Fibroblast of skin of back (primary cell): ENCODE measurements around the gene TBC1D24. TPM values are rescaled to one million over a fixed set of nuclear protein-coding genes. Genes with fewer than 3 reads are reported as not detected.
"Not testable (repeated sequence)": the region's sequence is repeated elsewhere in the genome, so short reads cannot be mapped to it uniquely, and the experiment has no call there.

ENCODE experiments used
- DNase-seq: peaks from one replicate; pipeline ENCODE4 v3.0.0-alpha.2; 2013
- polyA plus RNA-seq, 2 experiments: library from polyadenylated mRNA; unstranded; fragments of 120-200 nt; gene quantifications; one replicate each; pipeline ENCODE4 v1.2.1, GENCODE V29; 2013; ENCODE audit not compliant: insufficient read length in 2 of 2

Gene TBC1D24
- 9.4 TPM for polyA plus RNA-seq (2013, experiment 1 of 2; ENCODE audit: insufficient read length)
- 9.6 TPM for polyA plus RNA-seq (2013, experiment 2 of 2; ENCODE audit: insufficient read length)

GRCh38 chr16:2474877-2475412, at the start of gene TBC1D24:
TBC1D24 (plus strand) TSS chr16:2475127; CDS start chr16:2496149, 21,022 bp downstream.
- peak; percentile 83 for DNase-seq

GRCh38 chr16:2425825-2426430, 49.0 kb upstream of the TBC1D24 start:
- no peak for DNase-seq

- no peak for DNase-seq
Observed at GRCh38 chr16:2426941-2427361, 48.0 kb upstream of the TBC1D24 start.

GRCh38 chr16:2427526-2427925, 47.4 kb upstream of the TBC1D24 start:
- DNase-seq = no peak

- peak; percentile 30 for DNase-seq
Observed at GRCh38 chr16:2428051-2428783, 46.7 kb upstream of the TBC1D24 start.

GRCh38 chr16:2428784-2429033, 46.2 kb upstream of the TBC1D24 start:
- DNase-seq = no peak

GRCh38 chr16:2429034-2429770, 45.7 kb upstream of the TBC1D24 start, which contains the start of gene CCNF:
CCNF (plus strand) TSS chr16:2429447; CDS start chr16:2429482, 35 bp downstream.
- peak; percentile 95 for DNase-seq

- peak; percentile 22 for DNase-seq
Observed at GRCh38 chr16:2429771-2430663, 44.9 kb upstream of the TBC1D24 start.

- no peak for DNase-seq
Observed at GRCh38 chr16:2432286-2432685, 42.6 kb upstream of the TBC1D24 start.

GRCh38 chr16:2432801-2433505, 42.0 kb upstream of the TBC1D24 start:
- no peak for DNase-seq

GRCh38 chr16:2435236-2435635, 39.7 kb upstream of the TBC1D24 start:
- not testable (repeated sequence) for DNase-seq

- no peak for DNase-seq
Observed at GRCh38 chr16:2436110-2436509, 38.8 kb upstream of the TBC1D24 start.

GRCh38 chr16:2437032-2437790, 37.7 kb upstream of the TBC1D24 start:
- no peak for DNase-seq

- DNase-seq = no peak
Observed at GRCh38 chr16:2438121-2438520, 36.8 kb upstream of the TBC1D24 start.

- no peak for DNase-seq
Observed at GRCh38 chr16:2439598-2439997, 35.3 kb upstream of the TBC1D24 start.

GRCh38 chr16:2441143-2441804, 33.7 kb upstream of the TBC1D24 start:
- DNase-seq = not testable (repeated sequence)

- DNase-seq = no peak
Observed at GRCh38 chr16:2443555-2443954, 31.4 kb upstream of the TBC1D24 start.

GRCh38 chr16:2447920-2448583, 26.9 kb upstream of the TBC1D24 start:
- no peak for DNase-seq

GRCh38 chr16:2449118-2449517, 25.8 kb upstream of the TBC1D24 start:
- DNase-seq = no peak

GRCh38 chr16:2450535-2450934, 24.4 kb upstream of the TBC1D24 start:
- no peak for DNase-seq
